ENCODE data around the gene TSHR.

The TSHR gene

DNA sequence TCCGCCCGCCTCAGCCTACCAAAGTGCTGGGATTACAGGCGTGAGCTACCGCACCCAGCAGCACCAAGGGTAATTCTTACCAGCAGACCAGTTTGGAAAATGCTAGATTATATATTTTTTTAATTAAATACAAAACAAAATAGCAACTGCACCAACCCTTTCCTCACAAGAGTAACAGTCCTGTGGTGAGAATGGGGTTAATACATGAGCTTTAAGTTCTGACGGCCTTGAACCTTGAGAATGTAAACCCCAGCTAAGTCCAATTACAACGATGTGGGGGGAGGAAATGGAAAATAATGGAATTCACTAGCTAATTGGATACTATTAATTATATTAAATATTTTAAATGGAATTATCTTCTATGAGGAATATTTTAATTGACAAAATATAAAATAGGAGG, 183.0 kb downstream of the TSHR start:
- Histone ChIP-seq H3K9me2 (replicated peaks; ENCODE audit: control insufficient read depth, low read length) (no peaks in the 10 kb centered on the region), H4K20me1 (ENCODE audit: control insufficient read depth, insufficient read depth, low read depth, low read length) (no peaks in the 10 kb centered on the region), H3K4me3 (ENCODE audit: low read length) (no peak overlapping the region), H3K36me3 (ENCODE audit: control insufficient read depth, low read length) (no peaks in the 10 kb centered on the region), H3K27ac (ENCODE audit: low read depth, low read length) (no peak overlapping the region), H3K4me2 (ENCODE audit: low read length) (no peak overlapping the region), H3K27me3 (ENCODE audit: control insufficient read depth, low read length) (no peaks in the 10 kb centered on the region), H3K79me2 (ENCODE audit: control insufficient read depth, low read length) (no peaks in the 10 kb centered on the region), H3F3A (ENCODE audit: control insufficient read depth, insufficient read depth) (no peaks in the 10 kb centered on the region), H3K4me1 (ENCODE audit: control insufficient read depth, low read length) (no peaks in the 10 kb centered on the region), H3K9me3 (ENCODE audit: control insufficient read depth, insufficient read depth, low read length) (peaks cover 4% of the 10 kb centered on the region; the same call in 1 of the 2 replicates)
- TF ChIP-seq, protein P1, sequence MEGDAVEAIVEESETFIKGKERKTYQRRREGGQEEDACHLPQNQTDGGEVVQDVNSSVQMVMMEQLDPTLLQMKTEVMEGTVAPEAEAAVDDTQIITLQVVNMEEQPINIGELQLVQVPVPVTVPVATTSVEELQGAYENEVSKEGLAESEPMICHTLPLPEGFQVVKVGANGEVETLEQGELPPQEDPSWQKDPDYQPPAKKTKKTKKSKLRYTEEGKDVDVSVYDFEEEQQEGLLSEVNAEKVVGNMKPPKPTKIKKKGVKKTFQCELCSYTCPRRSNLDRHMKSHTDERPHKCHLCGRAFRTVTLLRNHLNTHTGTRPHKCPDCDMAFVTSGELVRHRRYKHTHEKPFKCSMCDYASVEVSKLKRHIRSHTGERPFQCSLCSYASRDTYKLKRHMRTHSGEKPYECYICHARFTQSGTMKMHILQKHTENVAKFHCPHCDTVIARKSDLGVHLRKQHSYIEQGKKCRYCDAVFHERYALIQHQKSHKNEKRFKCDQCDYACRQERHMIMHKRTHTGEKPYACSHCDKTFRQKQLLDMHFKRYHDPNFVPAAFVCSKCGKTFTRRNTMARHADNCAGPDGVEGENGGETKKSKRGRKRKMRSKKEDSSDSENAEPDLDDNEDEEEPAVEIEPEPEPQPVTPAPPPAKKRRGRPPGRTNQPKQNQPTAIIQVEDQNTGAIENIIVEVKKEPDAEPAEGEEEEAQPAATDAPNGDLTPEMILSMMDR (IDR thresholded peaks at IDR 0.05; ENCODE audit: low read depth, low read length, poor library complexity, severe bottlenecking) = no peak
- TF ChIP-seq EZH2phosphoT487 (IDR thresholded peaks at IDR 0.05; ENCODE audit: borderline replicate concordance, low read length) = no peak

- Histone ChIP-seq H3K27me3 (ENCODE audit: control insufficient read depth, low read length) (no peaks in the 10 kb centered on the region), H3K4me1 (ENCODE audit: control insufficient read depth, low read length) (peaks cover 6% of the 10 kb centered on the region), H3K36me3 (ENCODE audit: control insufficient read depth, low read length) (no peaks in the 10 kb centered on the region), H3K9me3 (ENCODE audit: control insufficient read depth, insufficient read depth, low read length) (no peaks in the 10 kb centered on the region), H4K20me1 (ENCODE audit: control insufficient read depth, insufficient read depth, low read depth, low read length) (no peaks in the 10 kb centered on the region), H3K79me2 (ENCODE audit: control insufficient read depth, low read length) (no peaks in the 10 kb centered on the region), H3K27ac (ENCODE audit: low read depth, low read length) (no peak overlapping the region), H3K9me2 (replicated peaks; ENCODE audit: control insufficient read depth, low read length) (no peaks in the 10 kb centered on the region), H3K4me3 (ENCODE audit: low read length) (no peak overlapping the region), H3F3A (ENCODE audit: control insufficient read depth, insufficient read depth) (no peaks in the 10 kb centered on the region), H3K4me2 (ENCODE audit: low read length) (no peak overlapping the region)
- TF ChIP-seq, protein P1 (IDR thresholded peaks at IDR 0.05; ENCODE audit: low read depth, low read length, poor library complexity, severe bottlenecking) = no peak
- no peak for TF ChIP-seq EZH2phosphoT487 (IDR thresholded peaks at IDR 0.05; ENCODE audit: borderline replicate concordance, low read length)
These were observed 186.0 kb downstream of the TSHR start for GRCh38 chr14:81141426-81141825.

- Histone ChIP-seq H3K79me2 (ENCODE audit: control insufficient read depth, low read length) (no peaks in the 10 kb centered on the region), H4K20me1 (ENCODE audit: control insufficient read depth, insufficient read depth, low read depth, low read length) (no peaks in the 10 kb centered on the region), H3K36me3 (ENCODE audit: control insufficient read depth, low read length) (no peaks in the 10 kb centered on the region), H3K9me2 (replicated peaks; ENCODE audit: control insufficient read depth, low read length) (no peaks in the 10 kb centered on the region), H3K27me3 (ENCODE audit: control insufficient read depth, low read length) (no peaks in the 10 kb centered on the region), H3K27ac (ENCODE audit: low read depth, low read length) (no peak overlapping the region), H3K9me3 (ENCODE audit: control insufficient read depth, insufficient read depth, low read length) (no peaks in the 10 kb centered on the region), H3K4me2 (ENCODE audit: low read length) (no peak overlapping the region), H3K4me3 (ENCODE audit: low read length) (no peak overlapping the region), H3F3A (ENCODE audit: control insufficient read depth, insufficient read depth) (peaks cover 5% of the 10 kb centered on the region; the same call in 1 of the 2 replicates), H3K4me1 (ENCODE audit: control insufficient read depth, low read length) (peaks cover 29% of the 10 kb centered on the region)
- TF ChIP-seq, protein P1 (IDR thresholded peaks at IDR 0.05; ENCODE audit: low read depth, low read length, poor library complexity, severe bottlenecking) = no peak
- no peak for TF ChIP-seq EZH2phosphoT487 (IDR thresholded peaks at IDR 0.05; ENCODE audit: borderline replicate concordance, low read length)
These were observed 188.4 kb downstream of the TSHR start for GRCh38 chr14:81143793-81144192.

All from DOHH2 (cell line).